G401.6 (cell line): ENCODE results near the gene APOM.

ENCODE experiments used
- FAIRE-seq: peaks from 2 replicates; lab custom pipeline; 2012; peaks lifted over from hg19 to GRCh38; lab: Jason Lieb, UNC

The APOM gene

GRCh38 chr6:31658983-31659648 lies 3.4 kb downstream of the APOM start:
- FAIRE-seq = no peak

DNA sequence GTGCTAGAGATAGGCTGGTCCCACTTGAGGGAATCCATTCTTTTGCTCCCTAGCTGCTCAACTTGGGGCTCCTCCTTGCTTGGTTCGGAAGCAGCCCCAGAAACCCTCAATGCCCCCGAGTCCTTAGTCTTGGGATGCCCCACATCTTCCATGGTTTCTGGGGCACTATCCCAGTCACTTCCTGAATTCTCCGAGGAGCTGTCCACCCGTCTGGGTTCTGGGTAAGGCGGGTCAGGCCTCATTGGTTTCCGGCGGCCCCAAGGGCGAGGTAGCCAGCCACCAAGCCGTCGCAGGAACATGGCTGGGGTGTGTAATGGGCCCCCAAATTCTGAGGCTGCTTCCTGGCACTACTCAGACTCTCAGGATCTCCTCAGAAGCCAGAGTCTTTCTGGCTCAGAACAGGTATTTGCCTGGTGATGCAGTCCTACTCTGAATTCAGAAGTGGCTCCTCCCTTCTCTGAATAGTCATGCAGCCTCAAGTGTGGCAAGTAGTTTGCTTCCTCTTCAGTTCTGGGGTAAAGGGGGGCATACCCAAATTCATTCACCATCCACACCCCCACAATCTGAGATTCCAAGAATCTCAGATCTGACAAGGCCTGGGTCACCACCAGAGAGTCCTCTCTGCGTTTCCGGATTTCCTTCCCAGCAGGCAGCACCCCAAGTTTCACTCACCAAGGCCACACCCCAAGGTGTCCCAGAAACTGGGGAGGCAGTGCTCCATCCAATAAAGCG lies 4.1 kb downstream of the APOM start:
- no peak for FAIRE-seq

DNA sequence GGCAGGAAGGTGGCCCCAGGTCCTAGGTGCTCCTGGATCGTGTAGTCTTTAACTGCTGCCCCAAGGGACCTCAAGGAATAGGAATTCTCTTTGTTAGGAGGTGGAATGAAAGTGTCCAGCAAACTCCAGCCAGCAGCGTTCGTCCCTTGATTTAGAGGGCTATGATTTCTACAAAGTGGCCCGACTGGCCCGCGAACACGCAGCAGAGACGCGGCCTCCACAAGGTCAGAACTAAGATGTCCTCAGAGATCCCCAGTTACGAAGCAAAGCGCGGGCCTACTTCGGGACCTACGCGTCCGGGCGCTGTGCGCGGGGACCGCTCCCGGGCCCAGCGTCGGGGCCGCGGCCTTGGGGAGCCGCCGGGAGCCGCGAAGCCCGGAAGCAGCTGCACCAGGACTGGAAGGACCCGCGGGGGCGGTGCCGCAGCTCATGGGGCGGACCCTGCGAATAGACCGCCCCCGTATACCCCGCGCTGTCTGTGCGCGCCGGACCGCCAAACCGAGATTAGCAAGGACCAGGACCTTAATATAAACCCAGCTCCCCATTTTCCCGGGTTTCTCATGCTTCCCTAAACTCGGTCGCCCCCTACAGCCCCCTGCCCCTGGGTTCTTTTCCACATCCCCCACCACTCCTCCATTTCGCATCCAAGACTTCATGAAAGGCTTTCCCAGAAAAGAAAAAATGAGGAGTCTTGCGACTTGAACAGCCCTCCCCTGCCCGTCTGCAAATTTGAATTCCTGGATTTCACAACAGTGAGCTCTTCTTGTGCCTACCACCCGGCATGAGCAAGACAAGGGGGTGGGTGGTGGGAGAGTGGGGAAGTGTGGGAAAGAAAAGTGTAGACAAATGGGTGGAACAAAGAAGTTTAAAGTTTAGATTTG lies 4.9 kb downstream of the APOM start, which contains the start of gene C6orf47:
Gene C6orf47, minus strand, starts transcription at position 398 of the 881 bp plus-strand sequence. CDS start 831 bp downstream, outside the sequence.
- FAIRE-seq = no peak

GRCh38 chr6:31661262-31662123 lies 5.8 kb downstream of the APOM start:
- no peak for FAIRE-seq

DNA sequence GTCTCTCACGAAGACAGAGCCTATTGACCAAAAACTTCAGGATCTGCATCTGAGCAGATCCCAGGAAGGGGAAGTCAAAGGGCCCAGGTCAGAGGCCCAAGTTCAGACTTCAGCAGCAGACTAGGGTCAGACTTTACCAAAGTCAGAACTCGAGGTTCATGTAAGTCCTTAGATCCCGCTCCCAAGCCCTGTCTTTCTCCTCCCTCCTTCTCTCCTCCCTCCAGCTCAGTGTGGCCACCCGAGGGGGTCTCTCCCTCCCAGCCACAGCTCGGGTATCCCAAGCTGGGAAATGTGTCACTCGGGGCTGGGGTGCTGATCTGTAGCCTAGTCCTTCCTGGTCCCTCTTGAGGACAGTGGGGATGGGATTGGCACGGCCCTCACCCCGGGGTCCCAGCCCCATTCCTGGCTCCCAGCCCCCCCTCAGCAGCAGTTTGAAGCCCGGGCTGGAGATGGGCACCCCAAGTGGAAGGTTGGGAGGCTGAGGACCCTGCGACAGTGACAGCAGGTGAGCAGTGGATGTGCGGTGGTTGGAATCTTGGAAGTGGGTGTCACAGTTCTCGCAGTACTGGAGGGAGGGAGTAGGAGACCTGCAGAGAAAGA lies 6.5 kb downstream of the APOM start:
- no peak for FAIRE-seq

- no peak for FAIRE-seq
Measured at GRCh38 chr6:31663126-31663960, 7.6 kb downstream of the APOM start.

GRCh38 chr6:31663961-31664789 lies 8.5 kb downstream of the APOM start:
- FAIRE-seq = no peak

- FAIRE-seq = peak; percentile 94
Measured at GRCh38 chr6:31664790-31665500, 9.3 kb downstream of the APOM start, which contains the start of gene GPANK1. TSS of gene GPANK1 (minus strand) at chr6:31664997. CDS start at chr6:31664478, 519 bp downstream.

GRCh38 chr6:31665501-31666336 lies 10.0 kb downstream of the APOM start, which contains the start of gene CSNK2B:
TSS of gene CSNK2B (plus strand) at chr6:31666080. CDS start at chr6:31666832, 752 bp downstream.
- peak; percentile 91 for FAIRE-seq

- no peak for FAIRE-seq
Measured at GRCh38 chr6:31666337-31666965, 10.8 kb downstream of the APOM start.

DNA sequence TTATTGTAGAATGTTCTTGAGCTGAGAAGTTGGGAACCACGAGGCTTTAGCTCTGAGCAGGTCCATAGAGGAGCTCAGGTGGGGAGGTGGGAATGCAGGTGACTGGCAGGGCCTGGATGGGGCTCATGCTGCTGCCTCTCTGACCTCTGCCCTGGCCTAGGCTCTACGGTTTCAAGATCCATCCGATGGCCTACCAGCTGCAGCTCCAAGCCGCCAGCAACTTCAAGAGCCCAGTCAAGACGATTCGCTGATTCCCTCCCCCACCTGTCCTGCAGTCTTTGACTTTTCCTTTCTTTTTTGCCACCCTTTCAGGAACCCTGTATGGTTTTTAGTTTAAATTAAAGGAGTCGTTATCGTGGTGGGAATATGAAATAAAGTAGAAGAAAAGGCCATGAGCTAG lies 14.0 kb downstream of the APOM start, which contains the start of gene LY6G5B:
Gene LY6G5B, plus strand, starts transcription at position 301 of the 400 bp plus-strand sequence. CDS start 975 bp downstream, outside the sequence.
- FAIRE-seq = no peak

DNA sequence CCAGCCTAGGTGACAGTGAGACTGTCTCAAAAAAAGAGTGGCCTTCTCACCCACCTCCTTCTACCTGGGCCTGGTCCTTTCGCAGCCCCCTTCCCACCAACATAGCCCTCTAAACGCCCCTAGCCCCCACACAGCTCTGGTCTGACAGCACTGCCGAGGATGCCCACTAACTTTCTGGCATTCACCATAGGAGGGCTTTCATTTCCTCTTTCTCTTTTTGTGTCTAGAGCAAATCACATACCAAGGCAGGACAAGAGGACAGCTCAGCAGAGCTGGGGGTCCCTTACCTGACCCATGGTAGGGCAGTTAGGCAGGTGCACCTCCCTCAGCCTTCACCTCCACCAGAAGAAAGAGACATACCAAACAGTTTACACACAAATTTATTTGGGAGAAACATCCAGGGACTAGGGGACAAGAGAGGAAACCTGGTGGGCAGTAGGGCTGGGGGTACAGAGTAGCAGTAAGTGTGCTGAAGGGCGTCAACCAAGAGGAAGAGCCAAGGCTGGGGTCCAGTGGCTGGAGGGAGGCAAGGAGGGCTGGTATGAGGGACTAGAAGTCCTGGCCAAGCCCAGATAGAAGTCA lies 20.7 kb downstream of the APOM start:
- FAIRE-seq = no peak

DNA sequence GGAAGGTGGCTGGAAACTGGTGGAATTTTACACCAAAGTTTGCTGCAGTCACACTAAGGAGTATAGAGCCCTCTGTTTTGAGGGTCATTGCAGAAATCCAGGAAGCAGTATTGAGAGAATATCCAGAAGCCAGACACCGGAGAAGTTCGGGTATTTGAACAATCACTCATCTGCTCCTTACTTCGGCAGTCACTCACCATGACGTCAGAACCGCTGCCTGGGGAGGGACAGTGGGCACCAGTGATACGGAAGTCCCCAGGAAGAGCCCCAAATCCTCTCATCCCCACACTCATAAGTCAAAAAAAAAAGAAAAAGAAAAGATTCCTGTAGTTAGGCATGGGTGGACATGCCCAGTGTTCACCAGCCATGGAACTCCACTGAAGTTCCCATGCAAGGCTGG lies 21.2 kb downstream of the APOM start:
- FAIRE-seq = no peak

- no peak for FAIRE-seq
Measured at GRCh38 chr6:31677955-31678354, 22.3 kb downstream of the APOM start.

DNA sequence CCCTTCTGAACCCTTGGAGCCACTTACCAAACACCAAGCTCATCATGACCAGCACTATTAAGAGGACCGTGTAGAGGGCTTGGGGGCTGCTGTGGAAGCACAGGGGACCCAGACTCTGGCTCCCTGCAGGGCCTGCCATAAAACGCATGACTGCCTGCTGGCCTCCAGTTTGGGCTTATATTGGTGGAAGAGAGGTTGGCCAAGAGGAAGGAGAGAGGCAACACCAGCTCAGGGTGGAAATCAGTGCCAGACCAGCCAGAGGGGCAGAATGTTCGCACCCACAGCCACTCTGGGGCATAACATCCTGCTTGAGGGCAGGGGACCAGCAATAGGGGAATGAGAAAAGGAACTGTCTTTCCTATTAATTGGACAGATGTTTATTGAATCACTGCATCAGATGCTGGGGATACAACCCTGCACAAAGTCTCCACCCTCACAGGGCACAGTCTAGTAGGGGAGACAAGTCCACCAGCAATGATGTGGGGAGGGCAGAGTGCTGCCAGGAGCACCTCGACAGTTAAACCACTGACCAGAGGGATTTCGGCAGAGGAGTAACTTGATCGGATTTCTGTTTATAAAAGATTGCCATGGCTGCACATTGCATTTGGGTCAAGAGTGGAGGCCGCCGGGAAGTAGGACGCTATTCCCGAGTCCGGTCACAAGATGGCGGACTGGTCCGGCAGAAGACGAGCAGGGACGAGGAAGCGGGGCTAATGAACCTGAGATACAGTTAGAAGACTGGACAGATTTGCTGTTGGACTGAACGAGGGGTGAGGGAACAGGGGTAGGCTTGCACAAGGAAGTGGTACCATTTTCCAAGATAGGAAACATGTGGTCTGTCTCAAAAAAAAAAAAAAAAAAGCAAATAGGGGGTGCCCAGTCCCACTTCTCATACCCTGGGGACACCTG lies 24.8 kb downstream of the APOM start, which contains the start of gene LY6G5C:
Gene LY6G5C, minus strand, starts transcription at position 842 of the 909 bp plus-strand sequence. Its CDS starts 694 bp downstream, at position 148.
- no peak for FAIRE-seq
